ENCODE data around the gene RFTN1. TPM values are rescaled to one million over a fixed set of nuclear protein-coding genes. Genes with fewer than 3 reads are reported as not detected.

Gene RFTN1
- total RNA-seq, 6 experiments from 2014 or later = 15.1 to 36.0 (median 19.8) TPM

GRCh38 chr3:16355828-16356227 is 157.7 kb downstream of the RFTN1 start:
- Histone ChIP-seq H3K27me3 (no peaks in the 10 kb centered on the region), H3K4me3 (no peak overlapping the region), H3K27ac (no peak overlapping the region), H3K9me3 (no peaks in the 10 kb centered on the region), H3K36me3 (no peaks in the 10 kb centered on the region), H3K4me1 (no peaks in the 10 kb centered on the region)
- 92% methylated on average over 4 of the region's 6 CpGs for WGBS (ENCODE audit: insufficient coverage, low coverage, low lambda C conversion rate, missing lambda C conversion rate)
- intact Hi-C loops (cut with DNase I) = no loop called here
- ATAC-seq = no peak
- no peak for DNase-seq
- no peak for TF ChIP-seq POLR2A (IDR thresholded peaks at IDR 0.05)
- TF ChIP-seq, protein P1, sequence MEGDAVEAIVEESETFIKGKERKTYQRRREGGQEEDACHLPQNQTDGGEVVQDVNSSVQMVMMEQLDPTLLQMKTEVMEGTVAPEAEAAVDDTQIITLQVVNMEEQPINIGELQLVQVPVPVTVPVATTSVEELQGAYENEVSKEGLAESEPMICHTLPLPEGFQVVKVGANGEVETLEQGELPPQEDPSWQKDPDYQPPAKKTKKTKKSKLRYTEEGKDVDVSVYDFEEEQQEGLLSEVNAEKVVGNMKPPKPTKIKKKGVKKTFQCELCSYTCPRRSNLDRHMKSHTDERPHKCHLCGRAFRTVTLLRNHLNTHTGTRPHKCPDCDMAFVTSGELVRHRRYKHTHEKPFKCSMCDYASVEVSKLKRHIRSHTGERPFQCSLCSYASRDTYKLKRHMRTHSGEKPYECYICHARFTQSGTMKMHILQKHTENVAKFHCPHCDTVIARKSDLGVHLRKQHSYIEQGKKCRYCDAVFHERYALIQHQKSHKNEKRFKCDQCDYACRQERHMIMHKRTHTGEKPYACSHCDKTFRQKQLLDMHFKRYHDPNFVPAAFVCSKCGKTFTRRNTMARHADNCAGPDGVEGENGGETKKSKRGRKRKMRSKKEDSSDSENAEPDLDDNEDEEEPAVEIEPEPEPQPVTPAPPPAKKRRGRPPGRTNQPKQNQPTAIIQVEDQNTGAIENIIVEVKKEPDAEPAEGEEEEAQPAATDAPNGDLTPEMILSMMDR (IDR thresholded peaks at IDR 0.05) = no peak

DNA sequence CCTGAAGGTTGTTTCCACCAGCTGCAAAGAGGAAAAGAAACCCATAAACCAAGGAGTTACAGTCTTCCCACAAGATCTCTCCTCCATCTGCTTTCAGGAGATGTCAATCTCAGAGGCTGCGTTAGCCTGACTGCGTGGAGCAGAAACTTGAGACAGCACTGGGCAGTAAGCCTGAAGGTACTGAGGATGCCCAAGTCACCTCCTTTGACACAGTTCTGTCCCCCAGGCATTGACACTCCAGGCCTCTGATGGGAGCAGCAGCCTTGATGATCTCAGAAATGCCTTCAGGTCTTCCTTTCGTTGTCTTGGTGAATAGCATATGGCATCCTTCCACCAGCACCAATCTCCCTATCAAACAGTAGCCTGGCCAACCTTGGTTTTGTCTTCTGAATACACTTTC is 159.2 kb downstream of the RFTN1 start:
- Histone ChIP-seq H3K36me3 (no peaks in the 10 kb centered on the region), H3K4me3 (no peak overlapping the region), H3K9me3 (no peaks in the 10 kb centered on the region), H3K27me3 (no peaks in the 10 kb centered on the region), H3K4me1 (peaks cover 0 to 5% (median 0%) of the 10 kb centered on the region in 4 donors), H3K27ac (no peak overlapping the region)
- ATAC-seq = no peak
- intact Hi-C loops (cut with DNase I) = no loop called here
- no peak for DNase-seq
- TF ChIP-seq, protein P1 (IDR thresholded peaks at IDR 0.05) = no peak
- no peak for TF ChIP-seq POLR2A (IDR thresholded peaks at IDR 0.05)
- 100% methylated on average over 1 of the region's 3 CpGs for WGBS (ENCODE audit: insufficient coverage, low coverage, low lambda C conversion rate, missing lambda C conversion rate)

- Histone ChIP-seq H3K4me1 (peaks cover 0 to 5% (median 0%) of the 10 kb centered on the region in 4 donors), H3K9me3 (no peaks in the 10 kb centered on the region), H3K4me3 (no peak overlapping the region), H3K27ac (no peak overlapping the region), H3K36me3 (peaks cover 0 to 2% (median 0%) of the 10 kb centered on the region in 4 donors), H3K27me3 (no peaks in the 10 kb centered on the region)
- intact Hi-C loops (cut with DNase I) = no loop called here
- no peak for DNase-seq
- 90% methylated on average over 2 of the region's 2 CpGs for WGBS (ENCODE audit: insufficient coverage, low coverage, low lambda C conversion rate, missing lambda C conversion rate)
- no peak for TF ChIP-seq POLR2A (IDR thresholded peaks at IDR 0.05)
- TF ChIP-seq, protein P1 (IDR thresholded peaks at IDR 0.05) = no peak
- ATAC-seq = no peak
These were observed 161.1 kb downstream of the RFTN1 start for GRCh38 chr3:16352428-16352827.

DNA sequence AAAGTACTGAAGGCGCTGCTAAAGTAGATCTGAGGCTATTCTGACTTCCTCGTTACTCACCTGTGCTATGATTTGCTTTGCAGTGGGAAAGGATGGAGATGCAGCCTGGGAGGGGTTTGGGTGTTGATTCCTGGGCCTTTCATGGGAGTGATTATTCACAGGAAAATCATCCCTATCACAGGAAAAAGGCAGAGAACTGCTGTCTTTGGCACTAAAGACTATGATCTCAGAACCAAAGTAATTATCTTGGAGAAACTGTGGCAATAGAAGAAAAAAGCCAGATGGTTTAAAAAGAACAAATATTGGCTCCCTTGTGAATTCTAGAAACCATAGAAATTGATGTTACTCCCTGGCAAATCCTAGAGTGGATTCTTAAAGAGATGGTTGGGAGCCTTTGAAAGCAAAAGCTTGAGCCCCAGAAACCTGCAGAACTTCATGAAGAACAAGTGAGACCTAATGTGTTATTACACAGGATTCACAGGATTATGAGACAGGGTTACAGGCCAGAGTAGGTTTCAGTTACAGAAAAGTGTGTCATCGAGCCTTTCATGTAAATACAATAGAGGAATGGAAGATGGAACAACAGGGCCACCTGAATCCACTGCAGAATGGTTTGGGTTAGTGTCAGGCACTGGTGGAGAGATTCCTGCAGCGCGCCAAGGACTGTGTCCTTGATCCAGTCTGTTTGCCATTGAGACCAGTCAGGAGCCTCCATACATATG is 162.7 kb downstream of the RFTN1 start:
- H3K36me3 ChIP-seq = peaks cover 0 to 2% (median 0%) of the 10 kb centered on the region in 4 donors
- H3K4me1 ChIP-seq = peaks cover 0 to 5% (median 0%) of the 10 kb centered on the region in 4 donors
- H3K27me3 ChIP-seq = no peaks in the 10 kb centered on the region
- no peak for ATAC-seq
- intact Hi-C loops (cut with DNase I) = no loop called here
- DNase-seq = no peak
- H3K4me3 ChIP-seq = no peak overlapping the region
- TF ChIP-seq POLR2A (IDR thresholded peaks at IDR 0.05) = no peak
- TF ChIP-seq, protein P1 (IDR thresholded peaks at IDR 0.05) = no peak
- 89% methylated on average over 4 of the region's 5 CpGs for WGBS (ENCODE audit: insufficient coverage, low coverage, low lambda C conversion rate, missing lambda C conversion rate)
- H3K27ac ChIP-seq = no peak overlapping the region
- H3K9me3 ChIP-seq = no peaks in the 10 kb centered on the region
